Measurements from ENCODE around the gene CBARP. TPM values are rescaled to one million over a fixed set of nuclear protein-coding genes. Genes with fewer than 3 reads are reported as not detected.

CBARP gene
- total RNA-seq, 2 experiments from 2014 or later = 0.09 to 0.13 TPM

DNA sequence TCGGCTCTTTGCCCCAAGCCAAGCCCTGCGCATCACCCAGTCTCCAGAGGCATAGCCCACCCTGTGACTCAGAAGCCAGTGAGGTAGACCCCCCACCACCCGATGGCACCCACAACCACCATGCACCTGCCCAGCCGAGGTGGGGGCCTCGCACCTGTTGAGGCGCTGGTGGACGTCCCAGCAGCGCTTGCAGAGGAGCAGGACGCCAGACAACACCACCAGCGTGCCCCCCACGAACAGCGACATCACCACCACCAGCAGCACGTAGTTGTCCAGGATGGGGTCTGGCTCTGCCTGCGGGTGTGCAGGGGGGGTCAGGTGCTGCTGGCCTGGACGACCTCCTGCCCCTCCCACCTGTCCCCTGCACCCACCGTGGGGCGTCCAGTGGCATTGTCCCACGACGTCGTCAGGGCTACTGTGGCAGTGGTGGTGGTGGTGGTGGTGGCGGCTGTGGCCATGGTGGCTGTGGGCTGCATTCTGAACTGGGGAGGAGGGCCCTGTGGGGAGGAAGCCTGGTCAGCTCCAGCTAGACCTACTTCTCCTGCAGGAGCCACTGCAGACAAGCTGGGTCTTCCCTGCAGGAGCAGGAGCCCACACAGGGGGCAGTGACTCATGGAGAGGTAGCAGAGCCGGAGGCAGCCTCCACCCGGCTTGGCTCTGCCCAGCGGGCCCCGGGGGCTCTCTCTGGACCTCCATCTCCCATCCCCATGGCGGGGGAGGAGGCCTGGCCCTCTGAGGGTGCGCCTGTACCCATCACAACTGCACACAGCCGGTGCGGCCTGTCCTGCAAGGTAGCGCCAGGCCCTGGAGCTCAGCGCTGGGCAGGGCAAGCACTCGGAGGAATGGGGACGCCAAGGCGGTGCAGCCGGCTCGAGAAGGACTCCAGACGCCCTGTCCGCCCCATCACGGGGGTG lies 1.9 kb downstream of the CBARP start:
- no peak overlapping the region for H2AFZ ChIP-seq (ENCODE audit: low read length)
- no peak for TF ChIP-seq CTCF (conservative IDR thresholded peaks at IDR 0.05; ENCODE audit: low read length)
- TF ChIP-seq EZH2phosphoT487 (IDR thresholded peaks at IDR 0.05; ENCODE audit: borderline replicate concordance, low read depth, low read length) = no peak
- H3K9me3 ChIP-seq (ENCODE audit: low read length) = no peaks in the 10 kb centered on the region
- H3K4me2 ChIP-seq (ENCODE audit: low read length) = no peak overlapping the region
- DNase-seq (ENCODE audit: low spot score) = no peak
- H3K4me1 ChIP-seq (ENCODE audit: insufficient read depth, low read length, poor library complexity, severe bottlenecking) = peaks cover 11% of the 10 kb centered on the region
- intact Hi-C loops (cut with micrococcal nuclease; ENCODE audit: unreplicated experiment) = no loop called here
- H3K36me3 ChIP-seq (ENCODE audit: insufficient read depth, low read length) = no peaks in the 10 kb centered on the region
- ChIA-PET CTCF (ENCODE audit: unreplicated experiment) (no interaction called here), POLR2A (no interaction called here)
- H3K4me3 ChIP-seq (ENCODE audit: low read depth, low read length, poor library complexity, severe bottlenecking) = no peak overlapping the region
- H3K79me2 ChIP-seq (ENCODE audit: insufficient read depth, low read depth, low read length) = no peaks in the 10 kb centered on the region
- no peaks in the 10 kb centered on the region for H3K9me2 ChIP-seq (ENCODE audit: insufficient read depth, low read length)
- no TSS peak for BruUV-seq (replicated peaks)
- H4K20me1 ChIP-seq (ENCODE audit: insufficient read depth, low read length) = no peaks in the 10 kb centered on the region
- no peak overlapping the region for H3K27ac ChIP-seq (ENCODE audit: low read depth, low read length, poor library complexity, severe bottlenecking)

DNA sequence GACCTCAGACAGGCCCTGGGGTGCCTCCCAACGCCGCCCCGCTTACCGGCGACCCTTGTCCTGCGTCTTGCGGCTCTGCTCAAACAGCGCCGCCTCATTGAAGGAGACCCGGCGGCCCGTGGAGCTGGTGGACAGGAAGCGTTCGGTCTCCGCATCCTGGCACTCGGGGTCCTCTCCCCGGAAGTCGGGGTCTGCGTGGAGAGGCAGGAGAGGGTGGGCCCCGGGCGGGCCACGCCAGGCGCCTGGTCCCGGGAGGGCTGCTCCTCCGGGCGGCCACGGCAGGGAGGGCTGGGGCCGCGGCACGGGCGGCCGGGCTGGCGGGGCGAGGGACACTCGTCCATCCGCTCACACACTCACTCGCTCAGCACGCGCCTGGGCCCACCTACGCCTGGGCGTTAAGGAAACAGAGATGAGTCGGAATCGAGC lies 2.8 kb downstream of the CBARP start:
- Histone ChIP-seq H3K9me2 (ENCODE audit: insufficient read depth, low read length) (no peaks in the 10 kb centered on the region), H3K36me3 (ENCODE audit: insufficient read depth, low read length) (no peaks in the 10 kb centered on the region), H2AFZ (ENCODE audit: low read length) (no peak overlapping the region), H3K79me2 (ENCODE audit: insufficient read depth, low read depth, low read length) (no peaks in the 10 kb centered on the region), H4K20me1 (ENCODE audit: insufficient read depth, low read length) (no peaks in the 10 kb centered on the region), H3K4me2 (ENCODE audit: low read length) (no peak overlapping the region), H3K27ac (ENCODE audit: low read depth, low read length, poor library complexity, severe bottlenecking) (no peak overlapping the region), H3K9me3 (ENCODE audit: low read length) (no peaks in the 10 kb centered on the region), H3K4me3 (ENCODE audit: low read depth, low read length, poor library complexity, severe bottlenecking) (no peak overlapping the region), H3K4me1 (ENCODE audit: insufficient read depth, low read length, poor library complexity, severe bottlenecking) (peaks cover 4% of the 10 kb centered on the region)
- ChIA-PET POLR2A (no interaction called here), CTCF (ENCODE audit: unreplicated experiment) (no interaction called here)
- DNase-seq (ENCODE audit: low spot score) = no peak
- TF ChIP-seq CTCF (conservative IDR thresholded peaks at IDR 0.05; ENCODE audit: low read length) = no peak
- TF ChIP-seq EZH2phosphoT487 (IDR thresholded peaks at IDR 0.05; ENCODE audit: borderline replicate concordance, low read depth, low read length) = no peak
- intact Hi-C loops (cut with micrococcal nuclease; ENCODE audit: unreplicated experiment) = no loop called here
- BruUV-seq (replicated peaks) = no TSS peak

Measured in OCI-LY7 (cell line).